ENCODE data around the gene ACSS3.
"Not testable (repeated sequence)": the region's sequence is repeated elsewhere in the genome, so short reads cannot be mapped to it uniquely, and the experiment has no call there.

The ACSS3 gene

GRCh38 chr12:81167694-81168093, 89.8 kb downstream of the ACSS3 start:
- no peak for DNase-seq (ENCODE audit: low spot score)

GRCh38 chr12:81168445-81168844, 90.6 kb downstream of the ACSS3 start:
- DNase-seq (ENCODE audit: low spot score) = no peak

DNA sequence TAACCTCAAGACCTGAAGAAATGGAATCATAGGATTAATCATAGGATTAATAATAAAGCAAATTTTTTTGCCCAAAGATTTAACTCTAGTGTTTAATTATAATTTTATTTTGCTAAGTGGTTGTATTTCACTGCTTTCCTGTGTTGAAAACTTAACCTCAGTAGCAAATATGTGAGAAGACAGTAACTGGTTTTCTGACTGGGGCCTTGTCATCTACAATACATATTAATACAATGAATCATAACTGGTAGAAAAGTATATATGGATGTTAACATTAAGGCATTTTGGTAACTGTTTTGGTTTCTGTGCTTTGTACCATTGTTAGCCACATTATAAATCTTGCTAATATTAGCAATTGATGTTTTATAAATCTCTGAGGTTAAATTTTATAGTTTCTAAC, 92.2 kb downstream of the ACSS3 start:
- no peak for DNase-seq (ENCODE audit: low spot score)

DNA sequence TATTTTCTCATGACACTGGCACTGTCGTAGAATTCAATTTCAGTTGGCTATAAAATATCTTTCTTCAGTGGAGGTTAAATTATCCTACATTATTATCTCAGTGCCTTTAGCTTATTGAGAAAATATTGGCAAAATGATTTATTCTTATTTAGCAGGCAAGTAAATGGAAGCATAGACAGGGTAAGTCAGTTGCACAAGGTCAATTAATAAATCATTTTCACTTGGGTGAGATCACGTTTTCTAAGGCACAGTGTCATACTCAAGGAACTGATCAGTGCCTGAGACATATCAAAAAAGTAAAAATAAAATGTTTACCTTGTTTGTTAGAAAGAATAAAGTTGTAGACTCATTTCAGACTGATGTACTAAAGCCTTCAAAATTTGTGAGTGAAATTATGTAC, 95.0 kb downstream of the ACSS3 start:
- DNase-seq (ENCODE audit: low spot score) = no peak

DNA sequence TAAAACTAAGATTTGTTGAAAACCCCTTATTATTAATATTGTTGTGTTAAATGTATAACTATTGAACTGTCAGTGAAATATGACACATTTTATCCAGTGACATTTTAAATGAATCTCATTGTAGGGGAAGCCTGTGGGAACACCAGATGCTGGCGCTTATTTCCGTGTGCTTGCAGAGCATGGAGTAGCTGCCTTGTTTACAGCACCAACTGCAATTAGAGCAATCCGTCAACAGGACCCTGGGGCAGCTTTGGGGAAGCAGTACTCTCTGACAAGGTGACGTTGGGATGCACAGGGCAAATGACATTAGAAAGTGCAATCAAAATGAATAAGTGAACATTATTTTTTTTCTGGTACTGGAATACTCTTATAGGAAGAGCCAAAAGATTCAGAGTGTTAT, 96.8 kb downstream of the ACSS3 start:
- DNase-seq (ENCODE audit: low spot score) = no peak

GRCh38 chr12:81176796-81177195, 98.9 kb downstream of the ACSS3 start:
- no peak for DNase-seq (ENCODE audit: low spot score)

- no peak for DNase-seq (ENCODE audit: low spot score)
These were observed 103.8 kb downstream of the ACSS3 start for GRCh38 chr12:81181691-81182090.

DNA sequence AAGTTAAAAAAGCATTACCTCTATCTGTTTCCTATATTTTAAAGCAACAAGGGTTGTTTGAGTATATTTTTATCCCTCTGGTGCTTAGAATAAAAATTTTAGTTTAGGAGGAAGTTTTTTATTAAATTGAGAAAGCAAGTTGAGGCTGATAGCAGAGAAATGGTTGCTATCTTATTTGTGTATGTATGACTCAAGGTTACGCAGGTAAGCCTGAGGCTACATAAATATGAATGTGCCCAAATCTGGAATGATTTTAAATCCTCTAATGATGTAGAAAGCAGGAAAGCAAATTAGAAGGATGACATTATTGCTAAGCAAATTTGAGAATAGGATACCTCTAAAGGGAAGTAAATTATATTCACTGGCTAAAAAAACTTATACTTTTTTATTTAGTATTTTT, 109.8 kb downstream of the ACSS3 start:
- DNase-seq (ENCODE audit: low spot score) = no peak

- DNase-seq (ENCODE audit: low spot score) = no peak
These were observed 118.7 kb downstream of the ACSS3 start for GRCh38 chr12:81196595-81196994.

DNA sequence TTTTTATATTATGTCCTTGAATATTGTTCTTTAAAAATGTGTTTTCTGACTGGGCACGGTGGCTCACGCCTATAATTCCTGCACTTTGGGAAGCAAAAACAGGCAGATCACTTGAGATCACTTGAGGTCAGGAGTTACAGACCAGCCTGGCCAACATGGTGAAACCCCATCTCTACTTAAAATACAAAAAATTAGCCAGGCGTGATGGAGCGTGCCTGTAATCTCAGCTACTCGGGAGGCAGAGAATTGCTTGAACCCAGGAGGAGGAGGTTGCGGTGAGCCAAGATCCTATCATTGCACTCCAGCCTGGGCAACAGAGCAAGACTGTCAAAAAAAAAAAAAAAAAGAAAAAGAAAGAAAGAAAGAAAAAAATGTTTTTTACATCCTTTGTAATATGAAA, 122.7 kb downstream of the ACSS3 start:
- DNase-seq (ENCODE audit: low spot score) = not testable (repeated sequence)

- DNase-seq (ENCODE audit: low spot score) = no peak
These were observed 125.9 kb downstream of the ACSS3 start for GRCh38 chr12:81203671-81204204.

GRCh38 chr12:81205416-81205815, 127.5 kb downstream of the ACSS3 start:
- no peak for DNase-seq (ENCODE audit: low spot score)

- no peak for DNase-seq (ENCODE audit: low spot score)
These were observed 128.6 kb downstream of the ACSS3 start for GRCh38 chr12:81206429-81206828.

DNA sequence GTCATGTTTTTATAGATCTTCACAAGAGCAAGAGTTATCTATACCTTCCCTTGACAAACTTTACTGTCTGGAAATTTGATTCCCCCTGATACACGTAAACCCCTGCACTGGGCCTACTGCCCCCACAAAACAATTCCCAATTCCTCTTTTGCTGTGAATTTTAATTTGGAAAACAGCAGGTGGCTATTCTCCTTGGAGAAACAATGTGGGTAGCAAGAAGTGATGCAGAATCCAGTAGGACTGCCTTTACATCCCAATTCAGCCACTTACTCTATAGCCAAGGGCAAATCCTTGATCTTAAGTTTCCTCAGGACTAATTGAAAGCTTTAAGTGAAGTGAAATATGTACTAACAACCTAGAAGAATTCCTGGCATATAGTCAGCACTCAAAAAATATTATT, 129.3 kb downstream of the ACSS3 start:
- no peak for DNase-seq (ENCODE audit: low spot score)

GRCh38 chr12:81207664-81208063, 129.8 kb downstream of the ACSS3 start:
- no peak for DNase-seq (ENCODE audit: low spot score)

GRCh38 chr12:81208187-81208911, 130.5 kb downstream of the ACSS3 start:
- no peak for DNase-seq (ENCODE audit: low spot score)

GRCh38 chr12:81209012-81209411, 131.1 kb downstream of the ACSS3 start:
- no peak for DNase-seq (ENCODE audit: low spot score)

DNA sequence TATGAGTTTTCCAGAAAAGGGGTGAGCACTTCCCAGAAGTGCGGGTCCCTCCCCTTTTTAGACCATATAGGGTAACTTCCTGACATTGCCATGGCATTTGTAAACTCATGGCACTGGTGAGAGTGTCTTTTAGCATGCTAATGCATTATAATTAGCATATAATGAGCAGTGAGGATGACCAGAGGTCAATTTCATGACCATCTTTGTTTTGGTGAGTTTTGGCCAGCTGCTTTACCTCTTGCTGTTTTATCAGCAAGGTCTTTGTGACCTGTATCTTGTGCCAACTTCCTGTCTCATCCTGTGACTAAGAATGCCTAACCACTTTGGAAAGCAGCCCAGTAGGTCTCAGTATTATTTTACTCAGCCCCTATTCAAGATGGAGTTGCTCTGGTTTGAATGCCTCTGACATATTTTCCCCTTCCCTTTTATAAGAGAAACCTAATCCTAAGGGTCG, 131.9 kb downstream of the ACSS3 start:
- DNase-seq (ENCODE audit: low spot score) = not testable (repeated sequence)

- no peak for DNase-seq (ENCODE audit: low spot score)
These were observed 133.4 kb downstream of the ACSS3 start for GRCh38 chr12:81211306-81211705.

DNA sequence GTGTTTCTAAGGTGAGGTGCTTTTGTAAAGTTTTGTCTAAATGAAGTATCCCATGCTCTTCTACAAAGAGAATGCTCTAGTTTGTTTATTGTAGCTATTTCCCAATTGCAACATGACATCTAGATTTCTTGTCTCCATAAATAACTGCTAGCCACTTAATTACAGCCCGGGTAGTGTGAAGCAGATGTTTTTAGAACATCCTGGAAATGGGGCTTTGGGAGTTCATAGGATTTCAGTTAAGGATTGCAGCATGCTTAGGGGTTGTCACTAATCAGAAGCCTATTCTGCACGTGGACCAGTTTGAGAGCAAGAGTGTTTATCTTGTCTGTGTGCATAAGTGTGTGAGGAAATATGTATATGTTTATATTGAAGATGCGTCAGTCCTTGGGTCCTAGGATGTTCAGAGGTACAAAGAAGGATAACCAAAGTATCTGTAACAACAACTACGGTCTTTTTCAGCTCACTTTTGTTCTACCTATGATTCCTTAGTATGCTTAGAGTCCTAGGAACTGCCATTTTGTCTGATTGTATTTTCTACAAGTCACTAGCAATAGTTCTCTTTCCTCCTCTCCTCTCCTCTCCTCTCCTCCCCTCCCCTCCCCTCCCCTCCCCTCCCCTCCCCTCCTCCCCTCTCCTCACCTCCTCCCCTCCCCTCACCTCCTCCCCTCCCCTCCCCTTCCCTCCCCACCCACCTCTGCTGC, 135.3 kb downstream of the ACSS3 start:
- DNase-seq (ENCODE audit: low spot score) = no peak

DNA sequence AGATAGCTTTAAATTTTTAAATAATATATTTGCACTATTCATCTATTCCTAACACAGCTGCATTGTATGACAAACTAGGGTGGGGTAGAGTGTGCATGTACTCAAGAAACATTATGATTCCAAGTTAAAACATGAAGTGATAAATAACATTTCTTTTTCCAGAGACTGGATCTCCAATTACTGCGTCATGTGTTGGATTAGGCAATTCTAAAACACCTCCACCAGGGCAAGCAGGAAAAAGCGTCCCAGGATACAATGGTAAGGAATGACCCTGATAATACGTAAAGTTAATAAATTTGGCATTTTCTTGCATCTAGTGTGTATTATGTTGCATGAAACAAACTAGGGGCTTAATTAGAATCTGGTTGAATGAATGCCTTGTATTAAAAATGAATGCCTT, 138.9 kb downstream of the ACSS3 start:
- no peak for DNase-seq (ENCODE audit: low spot score)

DNA sequence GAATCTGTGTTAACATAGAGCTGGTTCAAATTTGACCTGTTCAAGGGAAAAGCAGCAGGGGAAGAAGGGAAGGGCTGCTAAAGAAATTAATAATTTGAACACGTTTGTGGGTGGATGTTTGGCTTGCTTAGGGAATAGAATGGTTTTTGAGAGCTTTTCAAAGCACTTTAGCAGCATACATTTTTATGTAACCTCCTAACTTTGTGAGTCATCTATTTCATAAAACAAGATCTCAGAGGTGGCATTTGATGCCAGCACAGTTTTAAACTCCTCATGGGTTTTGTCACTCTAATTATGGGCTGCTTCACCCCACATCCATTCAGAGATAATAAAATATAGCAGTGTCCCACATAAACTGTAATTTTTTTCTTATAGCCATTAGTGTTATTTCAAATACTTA, 143.8 kb downstream of the ACSS3 start:
- no peak for DNase-seq (ENCODE audit: low spot score)

DNA sequence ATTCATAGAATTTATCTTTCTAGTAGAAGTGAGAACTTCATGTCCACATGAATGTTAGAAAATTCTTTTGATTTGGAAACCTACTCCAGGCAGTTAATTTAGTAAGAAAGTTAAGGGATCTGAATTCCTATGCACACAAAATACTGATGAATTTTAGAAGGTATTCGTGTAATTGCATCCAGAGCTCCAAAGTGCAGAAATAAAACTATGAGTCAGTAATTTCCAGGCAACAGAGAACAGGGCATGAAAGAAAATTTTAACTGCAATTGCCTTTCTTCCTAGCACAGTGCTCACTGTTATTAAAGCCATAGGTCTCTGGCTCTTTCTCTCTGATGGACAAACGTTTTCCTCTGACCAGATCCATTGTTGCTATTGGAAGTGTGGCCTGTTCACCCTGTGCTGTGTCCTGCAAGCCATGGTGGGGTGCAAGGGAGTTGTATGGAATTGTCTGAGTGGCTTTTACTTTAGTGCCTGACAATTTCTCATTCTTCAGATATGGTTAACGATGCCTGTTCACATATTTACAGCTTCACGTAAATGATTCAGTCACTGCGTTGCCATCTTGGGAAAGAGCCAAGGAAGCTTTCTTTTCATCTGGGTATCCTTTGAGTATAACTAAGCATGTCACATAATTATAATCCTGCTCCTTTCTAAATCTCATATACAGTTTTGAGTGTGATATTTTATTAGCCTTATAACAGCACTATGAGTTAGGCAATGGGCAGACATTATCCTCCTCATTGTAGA, 145.1 kb downstream of the ACSS3 start:
- DNase-seq (ENCODE audit: low spot score) = no peak
